T-helper 1 cell treated with Interleukin-12 subunit alpha and Interleukin-12 subunit beta and Interleukin-4 antibody, amounts not matched to agents 30 μg/mL and 1 μg/mL, for 36 hours (primary cell): Measurements from ENCODE around the gene CRTAC1.

Experiments
- H3K27ac Mint-ChIP-seq: one replicate; pipeline ENCODE4 v1.8.0; 2021; ENCODE audit warnings: mild to moderate bottlenecking, mixed read lengths
- H3K27me3 Mint-ChIP-seq: one replicate; pipeline ENCODE4 v1.8.0; 2021; ENCODE audit warnings: low read depth, mixed read lengths
- H3K36me3 Mint-ChIP-seq: one replicate; pipeline ENCODE4 v1.8.0; 2021; ENCODE audit warnings: low read depth, mixed read lengths
- H3K4me1 Mint-ChIP-seq: one replicate; pipeline ENCODE4 v1.8.0; 2021; ENCODE audit warnings: low read depth, mixed read lengths
- H3K4me3 Mint-ChIP-seq: one replicate; pipeline ENCODE4 v1.8.0; 2021; ENCODE audit warnings: mild to moderate bottlenecking, moderate library complexity, mixed read lengths
- H3K9me3 Mint-ChIP-seq: one replicate; pipeline ENCODE4 v1.8.0; 2021; ENCODE audit warnings: mixed read lengths

The CRTAC1 gene

DNA sequence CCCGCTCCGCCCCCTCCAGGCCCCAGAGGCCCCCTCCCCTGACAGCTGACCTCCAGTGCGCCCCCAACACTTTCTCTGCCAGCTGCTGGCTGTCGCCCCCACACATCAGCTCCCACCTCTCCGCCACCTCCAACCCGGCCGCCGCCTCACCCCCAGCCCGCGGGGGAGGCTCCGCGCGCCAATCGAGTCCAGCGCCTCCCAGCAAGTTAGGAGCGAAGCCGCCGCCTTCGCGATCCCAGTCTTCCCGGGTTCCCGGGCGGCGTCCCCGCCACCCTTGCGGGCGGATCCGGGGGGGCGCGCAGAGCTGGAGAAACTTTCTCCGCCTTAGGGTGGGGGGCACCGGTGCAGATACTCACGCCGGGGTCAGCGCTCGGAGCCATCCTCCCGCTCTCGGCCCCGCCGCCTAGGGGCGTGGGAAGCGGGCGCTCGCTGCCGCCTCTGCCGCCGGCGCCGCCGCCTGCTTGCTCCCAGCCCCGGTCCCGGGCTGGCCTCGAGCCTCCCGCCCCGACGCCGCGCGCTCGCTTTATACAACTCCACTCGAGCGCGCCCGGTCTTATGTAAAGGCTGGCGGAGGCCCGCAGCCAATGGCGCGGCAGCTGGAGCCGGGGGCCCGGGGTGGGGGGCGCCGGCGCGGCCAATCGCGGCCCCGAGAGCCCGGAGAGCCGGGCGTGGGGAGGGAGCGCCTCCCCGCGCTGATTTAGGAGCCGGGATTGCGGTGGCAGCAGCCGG lies at the start of gene CRTAC1:
Gene CRTAC1 (minus strand): TSS at position 529 of the 729 bp plus-strand sequence. CDS start 149 bp downstream, at position 380.
- no peaks in the 10 kb centered on the region for H3K9me3 Mint-ChIP-seq

GRCh38 chr10:98078774-98079173 lies 48.4 kb upstream of the CRTAC1 start:
- H3K27me3 Mint-ChIP-seq: no peaks in the 10 kb centered on the region
- H3K9me3 Mint-ChIP-seq: no peaks in the 10 kb centered on the region
- no peaks in the 10 kb centered on the region for H3K36me3 Mint-ChIP-seq
- no peaks in the 10 kb centered on the region for H3K4me1 Mint-ChIP-seq
- no peak overlapping the region for H3K4me3 Mint-ChIP-seq
- H3K27ac Mint-ChIP-seq: no peak overlapping the region

More for the DNA sequence above, at the start of gene CRTAC1:
- H3K4me3 Mint-ChIP-seq: no peak within 1 kb of the TSS
- peaks cover 67% of the 10 kb centered on the region for H3K27me3 Mint-ChIP-seq
- H3K4me1 Mint-ChIP-seq: peaks cover 6% of the 10 kb centered on the region
- H3K27ac Mint-ChIP-seq: no peak within 1 kb of the TSS
- no peaks in the 10 kb centered on the region for H3K36me3 Mint-ChIP-seq

- H3K4me1 Mint-ChIP-seq: no peaks in the 10 kb centered on the region
- H3K27me3 Mint-ChIP-seq: no peaks in the 10 kb centered on the region
- H3K36me3 Mint-ChIP-seq: no peaks in the 10 kb centered on the region
- H3K9me3 Mint-ChIP-seq: no peaks in the 10 kb centered on the region
- H3K27ac Mint-ChIP-seq: no peak overlapping the region
- H3K4me3 Mint-ChIP-seq: no peak overlapping the region
These were observed 46.8 kb upstream of the CRTAC1 start for GRCh38 chr10:98077223-98077622.

DNA sequence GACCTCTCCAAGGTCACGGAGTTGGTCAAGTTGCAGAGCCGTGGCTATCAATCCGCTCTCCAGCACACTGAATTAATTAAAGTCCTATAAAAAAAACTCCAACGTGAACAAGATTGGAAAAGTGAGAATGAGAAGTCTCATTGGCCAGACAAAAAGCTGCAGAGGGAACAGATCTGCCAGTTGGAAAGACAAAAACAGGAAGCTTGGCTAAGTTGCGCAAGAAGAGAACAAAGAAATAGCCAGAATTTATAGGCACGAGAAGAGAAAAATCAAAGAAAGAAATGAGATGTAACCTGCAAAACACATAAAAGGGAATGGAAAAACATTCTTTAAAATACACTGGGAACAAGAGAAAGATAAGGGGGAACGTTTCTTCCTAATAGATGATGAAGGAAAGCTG lies 45.7 kb upstream of the CRTAC1 start:
- no peak overlapping the region for H3K4me3 Mint-ChIP-seq
- no peaks in the 10 kb centered on the region for H3K36me3 Mint-ChIP-seq
- H3K4me1 Mint-ChIP-seq: no peaks in the 10 kb centered on the region
- no peaks in the 10 kb centered on the region for H3K9me3 Mint-ChIP-seq
- H3K27ac Mint-ChIP-seq: no peak overlapping the region
- H3K27me3 Mint-ChIP-seq: no peaks in the 10 kb centered on the region

DNA sequence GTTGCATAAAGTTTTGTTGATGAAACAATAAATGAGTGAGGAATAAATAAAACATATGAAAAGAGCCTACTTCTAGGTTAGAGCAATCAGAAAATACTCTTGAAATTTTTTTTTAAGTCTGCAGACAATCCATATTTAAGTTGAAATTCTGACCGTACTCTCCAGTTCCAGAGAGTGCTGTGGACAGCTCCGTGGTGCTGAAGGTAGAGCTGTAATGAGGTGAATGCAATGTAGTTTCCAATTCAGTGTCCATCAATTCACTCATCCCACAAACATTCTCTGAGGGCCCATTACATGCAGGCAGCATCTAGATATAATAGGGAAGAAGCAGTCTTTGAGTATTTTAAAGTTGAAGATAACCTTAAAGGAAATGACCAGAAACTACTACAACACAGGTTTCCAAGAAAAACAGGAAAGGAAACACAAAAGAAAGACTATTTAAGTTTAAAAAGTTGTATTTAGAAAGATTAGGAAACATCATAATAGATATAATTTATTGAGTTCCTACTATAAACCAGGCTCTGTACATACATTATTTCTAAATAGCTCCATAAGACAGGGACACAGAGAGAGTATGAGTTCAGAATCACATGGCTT lies 44.0 kb upstream of the CRTAC1 start:
- no peaks in the 10 kb centered on the region for H3K9me3 Mint-ChIP-seq
- H3K27me3 Mint-ChIP-seq: no peaks in the 10 kb centered on the region
- H3K4me3 Mint-ChIP-seq: no peak overlapping the region
- H3K4me1 Mint-ChIP-seq: no peaks in the 10 kb centered on the region
- H3K27ac Mint-ChIP-seq: no peak overlapping the region
- no peaks in the 10 kb centered on the region for H3K36me3 Mint-ChIP-seq

GRCh38 chr10:98067165-98067564 lies 36.7 kb upstream of the CRTAC1 start:
- no peaks in the 10 kb centered on the region for H3K4me1 Mint-ChIP-seq
- no peak overlapping the region for H3K27ac Mint-ChIP-seq
- peaks cover 5% of the 10 kb centered on the region for H3K27me3 Mint-ChIP-seq
- no peaks in the 10 kb centered on the region for H3K9me3 Mint-ChIP-seq
- no peaks in the 10 kb centered on the region for H3K36me3 Mint-ChIP-seq
- H3K4me3 Mint-ChIP-seq: no peak overlapping the region

DNA sequence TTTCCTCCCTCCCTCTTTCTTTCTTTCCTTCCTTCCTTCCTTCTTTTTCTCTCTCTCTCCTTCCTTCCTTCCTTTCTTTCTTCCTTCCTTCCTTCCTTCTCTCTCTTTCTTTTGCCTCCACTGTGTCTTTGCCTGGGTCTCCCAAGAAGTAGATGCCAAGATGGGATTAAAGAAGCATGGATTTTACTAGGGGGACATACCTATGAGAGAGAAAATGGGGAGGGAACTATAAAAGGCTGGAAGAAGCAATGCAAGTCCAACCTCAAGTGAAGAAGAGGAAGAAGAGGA lies 33.3 kb upstream of the CRTAC1 start:
- H3K36me3 Mint-ChIP-seq: no peaks in the 10 kb centered on the region
- no peak overlapping the region for H3K27ac Mint-ChIP-seq
- H3K4me3 Mint-ChIP-seq: no peak overlapping the region
- H3K4me1 Mint-ChIP-seq: no peaks in the 10 kb centered on the region
- peaks cover 5% of the 10 kb centered on the region for H3K27me3 Mint-ChIP-seq
- no peaks in the 10 kb centered on the region for H3K9me3 Mint-ChIP-seq

- Mint-ChIP-seq H3K4me3 (no peak overlapping the region), H3K9me3 (no peaks in the 10 kb centered on the region), H3K36me3 (no peaks in the 10 kb centered on the region), H3K27ac (no peak overlapping the region), H3K4me1 (no peaks in the 10 kb centered on the region), H3K27me3 (peaks cover 5% of the 10 kb centered on the region)
These were observed 32.0 kb upstream of the CRTAC1 start for GRCh38 chr10:98062424-98062823.

- H3K36me3 Mint-ChIP-seq: no peaks in the 10 kb centered on the region
- H3K27ac Mint-ChIP-seq: no peak overlapping the region
- no peaks in the 10 kb centered on the region for H3K4me1 Mint-ChIP-seq
- no peaks in the 10 kb centered on the region for H3K27me3 Mint-ChIP-seq
- no peak overlapping the region for H3K4me3 Mint-ChIP-seq
- no peaks in the 10 kb centered on the region for H3K9me3 Mint-ChIP-seq
These were observed 29.7 kb upstream of the CRTAC1 start for GRCh38 chr10:98060079-98060478.

- H3K9me3 Mint-ChIP-seq: no peaks in the 10 kb centered on the region
- no peaks in the 10 kb centered on the region for H3K36me3 Mint-ChIP-seq
- no peaks in the 10 kb centered on the region for H3K4me1 Mint-ChIP-seq
- no peaks in the 10 kb centered on the region for H3K27me3 Mint-ChIP-seq
- H3K27ac Mint-ChIP-seq: no peak overlapping the region
- no peak overlapping the region for H3K4me3 Mint-ChIP-seq
These were observed 27.9 kb upstream of the CRTAC1 start for GRCh38 chr10:98058295-98058694.

DNA sequence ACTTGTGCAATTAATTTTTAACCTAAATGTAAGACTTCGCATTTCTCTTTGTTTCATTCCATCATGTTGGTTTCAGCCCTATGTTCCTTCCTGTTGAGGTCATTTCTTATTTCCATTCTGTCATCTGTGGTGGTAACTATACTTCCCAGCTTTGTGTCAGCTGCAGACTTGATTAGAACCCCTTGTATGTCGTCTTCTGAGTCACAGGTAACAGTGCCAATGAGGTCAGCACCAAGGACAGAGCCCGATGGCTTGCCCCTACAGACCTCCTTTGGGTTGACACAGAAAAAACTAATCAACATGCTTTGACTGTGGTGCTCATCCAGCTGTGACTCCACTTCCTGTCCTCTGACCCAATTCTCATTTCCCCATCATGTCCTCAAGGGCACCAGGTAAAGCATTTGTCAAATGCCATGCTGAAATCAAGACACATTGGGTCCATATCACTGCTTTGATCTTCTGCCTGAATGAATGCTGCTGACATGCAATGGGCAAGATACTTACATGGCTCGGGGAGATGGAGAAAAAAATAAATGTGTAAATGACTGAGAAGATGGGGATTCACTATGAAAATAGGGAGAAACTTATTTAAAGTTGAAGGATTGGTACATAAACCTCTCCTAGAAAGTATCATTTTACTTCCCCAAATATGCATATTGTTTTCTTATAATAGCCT lies 25.6 kb upstream of the CRTAC1 start:
- no peak overlapping the region for H3K4me3 Mint-ChIP-seq
- H3K9me3 Mint-ChIP-seq: no peaks in the 10 kb centered on the region
- no peaks in the 10 kb centered on the region for H3K36me3 Mint-ChIP-seq
- peaks cover 5% of the 10 kb centered on the region for H3K27me3 Mint-ChIP-seq
- no peaks in the 10 kb centered on the region for H3K4me1 Mint-ChIP-seq
- H3K27ac Mint-ChIP-seq: no peak overlapping the region

DNA sequence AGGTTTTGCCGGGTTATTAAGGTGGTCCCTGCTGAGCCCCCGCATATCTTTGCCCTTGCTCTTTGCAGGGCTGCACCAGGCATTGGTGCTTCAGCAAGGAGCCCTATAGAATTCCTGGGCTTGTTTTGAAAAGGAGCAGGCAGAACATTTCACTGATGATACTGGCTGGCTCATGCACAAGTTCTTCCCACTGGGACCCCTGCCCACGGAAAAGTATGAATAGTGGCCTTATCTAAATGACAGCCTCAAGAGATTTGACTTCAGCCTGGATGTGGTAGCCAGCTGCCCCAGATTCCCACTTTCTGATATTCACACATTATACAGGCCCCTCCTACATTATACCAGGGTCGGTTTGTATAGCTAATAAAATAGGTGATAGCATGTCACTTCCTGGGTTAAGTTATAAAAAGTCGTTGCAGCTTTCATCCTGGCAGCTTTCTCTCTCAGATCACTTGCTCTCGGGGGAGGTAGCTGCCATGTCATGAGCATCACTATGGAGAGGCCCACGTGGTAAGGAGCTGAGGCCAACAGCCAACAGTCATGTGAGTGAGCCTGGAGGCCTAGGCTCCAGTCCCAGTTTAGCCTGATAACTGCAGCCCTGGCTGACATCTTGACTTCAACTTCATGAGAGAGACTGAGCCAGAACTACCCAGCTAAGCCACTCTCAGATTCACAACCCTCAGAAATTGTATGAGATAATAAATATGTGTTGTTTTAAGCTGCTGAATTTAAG lies 16.8 kb upstream of the CRTAC1 start:
- H3K9me3 Mint-ChIP-seq: no peaks in the 10 kb centered on the region
- H3K27ac Mint-ChIP-seq: no peak overlapping the region
- no peaks in the 10 kb centered on the region for H3K36me3 Mint-ChIP-seq
- H3K4me3 Mint-ChIP-seq: no peak overlapping the region
- peaks cover 25% of the 10 kb centered on the region for H3K27me3 Mint-ChIP-seq
- no peaks in the 10 kb centered on the region for H3K4me1 Mint-ChIP-seq

DNA sequence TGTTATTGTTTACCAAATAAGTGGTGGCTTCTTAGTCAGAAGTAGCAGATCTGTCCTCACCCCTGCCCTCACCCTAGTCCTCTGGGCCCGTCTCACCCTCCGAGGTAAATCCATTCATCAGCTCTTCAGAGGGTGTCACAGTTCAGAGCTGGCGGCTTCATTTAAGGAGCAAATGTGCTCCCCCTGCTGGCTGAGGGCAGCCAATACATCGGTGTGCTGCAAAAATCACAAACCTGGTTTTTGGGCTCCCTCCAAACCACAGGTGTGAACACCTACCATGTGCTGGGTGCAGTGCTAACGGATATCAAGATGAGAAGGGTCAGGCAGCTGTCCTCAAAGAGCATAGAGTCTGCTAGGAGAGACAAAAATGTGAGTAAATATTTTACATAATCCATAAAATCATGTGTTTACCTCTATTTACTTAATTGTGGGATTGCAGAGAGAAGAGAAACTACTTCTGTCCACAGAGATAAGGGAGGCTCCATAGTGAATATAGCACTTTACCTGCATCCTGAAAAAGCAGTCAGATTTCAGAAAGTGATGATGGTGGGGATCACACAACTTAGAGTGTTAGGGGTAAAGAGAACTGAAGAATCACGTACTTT lies 15.5 kb upstream of the CRTAC1 start:
- no peaks in the 10 kb centered on the region for H3K4me1 Mint-ChIP-seq
- H3K36me3 Mint-ChIP-seq: no peaks in the 10 kb centered on the region
- H3K27ac Mint-ChIP-seq: no peak overlapping the region
- H3K27me3 Mint-ChIP-seq: peaks cover 28% of the 10 kb centered on the region
- no peak overlapping the region for H3K4me3 Mint-ChIP-seq
- H3K9me3 Mint-ChIP-seq: no peaks in the 10 kb centered on the region

GRCh38 chr10:98041352-98042043 lies 11.1 kb upstream of the CRTAC1 start:
- Mint-ChIP-seq H3K4me1 (no peaks in the 10 kb centered on the region), H3K27me3 (peaks cover 69% of the 10 kb centered on the region), H3K9me3 (no peaks in the 10 kb centered on the region), H3K27ac (no peak overlapping the region), H3K4me3 (no peak overlapping the region), H3K36me3 (no peaks in the 10 kb centered on the region)
